ENCODE measurements around the gene TNFSF18. TPM values are rescaled to one million over a fixed set of nuclear protein-coding genes. Genes with fewer than 3 reads are reported as not detected.
"Not testable (repeated sequence)": the region's sequence is repeated elsewhere in the genome, so short reads cannot be mapped to it uniquely, and the experiment has no call there.

Gene TNFSF18
- total RNA-seq, 4 donors from 2014 or later = 0.17 to 0.93 (median 0.23) TPM; not detected in 1

GRCh38 chr1:173093691-173094445 lies 43.1 kb upstream of the TNFSF18 start:
- no peak overlapping the region for H3K27ac ChIP-seq
- H3K27me3 ChIP-seq = no peaks in the 10 kb centered on the region
- no peak for ATAC-seq
- TF ChIP-seq, protein P1, sequence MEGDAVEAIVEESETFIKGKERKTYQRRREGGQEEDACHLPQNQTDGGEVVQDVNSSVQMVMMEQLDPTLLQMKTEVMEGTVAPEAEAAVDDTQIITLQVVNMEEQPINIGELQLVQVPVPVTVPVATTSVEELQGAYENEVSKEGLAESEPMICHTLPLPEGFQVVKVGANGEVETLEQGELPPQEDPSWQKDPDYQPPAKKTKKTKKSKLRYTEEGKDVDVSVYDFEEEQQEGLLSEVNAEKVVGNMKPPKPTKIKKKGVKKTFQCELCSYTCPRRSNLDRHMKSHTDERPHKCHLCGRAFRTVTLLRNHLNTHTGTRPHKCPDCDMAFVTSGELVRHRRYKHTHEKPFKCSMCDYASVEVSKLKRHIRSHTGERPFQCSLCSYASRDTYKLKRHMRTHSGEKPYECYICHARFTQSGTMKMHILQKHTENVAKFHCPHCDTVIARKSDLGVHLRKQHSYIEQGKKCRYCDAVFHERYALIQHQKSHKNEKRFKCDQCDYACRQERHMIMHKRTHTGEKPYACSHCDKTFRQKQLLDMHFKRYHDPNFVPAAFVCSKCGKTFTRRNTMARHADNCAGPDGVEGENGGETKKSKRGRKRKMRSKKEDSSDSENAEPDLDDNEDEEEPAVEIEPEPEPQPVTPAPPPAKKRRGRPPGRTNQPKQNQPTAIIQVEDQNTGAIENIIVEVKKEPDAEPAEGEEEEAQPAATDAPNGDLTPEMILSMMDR (IDR thresholded peaks at IDR 0.05) = no peak
- H3K4me3 ChIP-seq = no peak overlapping the region
- no peaks in the 10 kb centered on the region for H3K4me1 ChIP-seq
- H3K9me3 ChIP-seq = no peaks in the 10 kb centered on the region
- H3K36me3 ChIP-seq = no peaks in the 10 kb centered on the region

- 92% methylated on average over 6 of the region's 6 CpGs; no CpG with 5 or more reads in 1 of the 2 donors for WGBS, 2 donors (ENCODE audit: low coverage in 1 of 2)
- H3K36me3 ChIP-seq = no peaks in the 10 kb centered on the region
- H3K9me3 ChIP-seq = no peaks in the 10 kb centered on the region
- TF ChIP-seq EP300 (IDR thresholded peaks at IDR 0.05) = no peak
- TF ChIP-seq POLR2A (IDR thresholded peaks at IDR 0.05) = no peak
- TF ChIP-seq, protein P1 (IDR thresholded peaks at IDR 0.05) = no peak
- TF ChIP-seq POLR2AphosphoS5 (IDR thresholded peaks at IDR 0.05) = no peak
- H3K27ac ChIP-seq = no peak overlapping the region
- no peaks in the 10 kb centered on the region for H3K27me3 ChIP-seq
- ATAC-seq = no peak
- H3K4me3 ChIP-seq = no peak overlapping the region
- H3K4me1 ChIP-seq = no peaks in the 10 kb centered on the region
Measured at GRCh38 chr1:173084292-173084691, 33.6 kb upstream of the TNFSF18 start.

GRCh38 chr1:173082913-173083312 lies 32.2 kb upstream of the TNFSF18 start:
- no peak for ATAC-seq
- 72 to 88% methylated on average over 1 of the region's 1 CpG for WGBS, 2 donors (ENCODE audit: low coverage in 1 of 2)
- Histone ChIP-seq H3K4me3 (no peak overlapping the region), H3K4me1 (no peaks in the 10 kb centered on the region), H3K9me3 (no peaks in the 10 kb centered on the region), H3K27ac (no peak overlapping the region), H3K27me3 (no peaks in the 10 kb centered on the region), H3K36me3 (no peaks in the 10 kb centered on the region)
- TF ChIP-seq POLR2AphosphoS5 (IDR thresholded peaks at IDR 0.05) (no peak), POLR2A (IDR thresholded peaks at IDR 0.05) (no peak), EP300 (IDR thresholded peaks at IDR 0.05) (no peak)
- TF ChIP-seq, protein P1 (IDR thresholded peaks at IDR 0.05) = no peak

- not testable (repeated sequence) for ATAC-seq, H3K4me1 ChIP-seq, H3K36me3 ChIP-seq, H3K4me3 ChIP-seq, H3K27ac ChIP-seq, H3K27me3 ChIP-seq
- WGBS, 2 donors (ENCODE audit: low coverage in 1 of 2) = no CpG with 5 or more reads among the region's 6 CpGs
- H3K9me3 ChIP-seq = peaks cover 0 to 16% (median 0%) of the 10 kb centered on the region in 3 donors
Measured at GRCh38 chr1:173074217-173074616, 23.5 kb upstream of the TNFSF18 start.

DNA sequence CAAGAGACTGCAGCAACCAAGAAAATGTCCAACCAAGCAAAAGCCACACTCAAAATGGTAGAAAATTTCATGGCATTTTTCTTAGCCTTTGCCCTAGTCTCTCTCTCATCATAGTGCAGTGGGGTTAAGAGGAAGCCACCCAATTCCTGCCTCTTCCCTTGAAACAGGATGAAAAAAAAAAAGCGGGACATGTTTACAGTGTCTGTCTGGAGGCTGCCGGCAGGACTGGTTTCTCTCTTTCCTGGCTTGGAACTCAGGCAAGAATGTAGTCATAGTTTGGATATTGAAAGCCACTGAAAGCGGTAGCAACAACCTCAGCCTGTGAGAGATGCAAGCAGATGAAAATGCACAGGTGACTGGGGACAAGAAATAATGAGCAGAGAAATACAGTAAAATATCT lies 13.3 kb upstream of the TNFSF18 start:
- Histone ChIP-seq H3K27me3 (no peaks in the 10 kb centered on the region), H3K27ac (no peak overlapping the region)
- TF ChIP-seq POLR2A (IDR thresholded peaks at IDR 0.05) = no peak
- TF ChIP-seq, protein P1 (IDR thresholded peaks at IDR 0.05) = no peak
- TF ChIP-seq POLR2AphosphoS5 (IDR thresholded peaks at IDR 0.05) = no peak
- TF ChIP-seq EP300 (IDR thresholded peaks at IDR 0.05) = no peak

More for the DNA sequence above, 13.3 kb upstream of the TNFSF18 start:
- Histone ChIP-seq H3K9me3 (peaks cover 0 to 4% (median 0%) of the 10 kb centered on the region in 3 donors), H3K4me1 (peaks cover 0 to 11% (median 3%) of the 10 kb centered on the region in 3 donors), H3K4me3 (no peak overlapping the region), H3K36me3 (no peaks in the 10 kb centered on the region)
- ATAC-seq = no peak
- WGBS, 2 donors (ENCODE audit: low coverage in 1 of 2) = 4 to 29% methylated on average over 3 of the region's 3 CpGs
